Uterus (tissue), 4 donors: ENCODE measurements around the gene RTP5. TPM values are rescaled to one million over a fixed set of nuclear protein-coding genes. Genes with fewer than 3 reads are reported as not detected.
"Not testable (repeated sequence)": the region's sequence is repeated elsewhere in the genome, so short reads cannot be mapped to it uniquely, and the experiment has no call there.

Source experiments
- DNase-seq, 2 donors: peaks; one replicate each; pipeline ENCODE4 v3.0.0-alpha.2; 2019 to 2020
- H3K27ac ChIP-seq, 2 donors: fragments of 200-600 bp; sonication (generic); 1 replicate in 1 of 2; 2 replicates in 1 of 2; pipeline ENCODE4 v1.5.1; 2016 to 2018
- H3K27me3 ChIP-seq, 2 donors: fragments of 200-600 bp; sonication (generic); one replicate each; pipeline ENCODE4 v1.5.1; 2018 to 2019; ENCODE audit warnings: control low read depth in 1 of 2
- H3K36me3 ChIP-seq, 2 donors: fragments of 200-600 bp; sonication (generic); one replicate each; pipeline ENCODE4 v1.5.1; 2019; ENCODE audit warnings: control low read depth in 1 of 2
- H3K4me1 ChIP-seq, 2 donors: fragments of 200-600 bp; sonication (generic); one replicate each; pipeline ENCODE4 v1.5.1; 2018 to 2019; ENCODE audit warnings: control low read depth in 1 of 2
- H3K4me3 ChIP-seq, 2 donors: fragments of 200-600 bp; sonication (generic); 1 replicate in 1 of 2; 2 replicates in 1 of 2; pipeline ENCODE4 v1.5.1; 2018 to 2019; ENCODE audit warnings: mild to moderate bottlenecking in 1 of 2
- H3K9me3 ChIP-seq, 2 donors: fragments of 200-600 bp; sonication (generic); one replicate each; pipeline ENCODE4 v1.5.1; 2019; ENCODE audit warnings: control low read depth in 1 of 2
- POLR2A ChIP-seq, 2 donors: fragments of 450-650 bp; IDR thresholded peaks; one replicate each; pipeline ENCODE4 v1.6.1; 2016; ENCODE audit warnings: antibody characterized with exemption in 2 of 2, mild to moderate bottlenecking in 1 of 2, moderate library complexity in 1 of 2
- intact Hi-C: fragments of 100-400 bp; cut with DNase I; formaldehyde crosslinking; loops from one replicate; pipeline ENCODE4 v1.15.1; 2023; ENCODE audit warnings: low total_unique reads
- total RNA-seq, 4 donors: library from RNA; depleted of rRNA in 3 of 4; stranded (reverse); fragments of >200 nt in 3 of 4; gene quantifications; one replicate each; pipeline versions ENCODE4 v1.1.0 to v1.2.4, GENCODE V29; 2014 to 2023
- TF ChIP-seq, protein P1 (sequence below), 4 experiments: fragments of 200-600 bp in 2 of 4; fragments of 450-650 bp in 2 of 4; sonication (generic) in 2 of 4; IDR thresholded peaks; one replicate each; pipeline ENCODE4 v1.5.1; 2016 to 2019; ENCODE audit warnings: antibody characterized with exemption in 4 of 4, mild to moderate bottlenecking in 2 of 4, moderate library complexity in 1 of 4
- donor health status: DM: yes; HTN: yes; CAD: no.

Gene RTP5
- total RNA-seq, 4 donors from 2014 or later, result 0.15 TPM; not detected in 3

DNA sequence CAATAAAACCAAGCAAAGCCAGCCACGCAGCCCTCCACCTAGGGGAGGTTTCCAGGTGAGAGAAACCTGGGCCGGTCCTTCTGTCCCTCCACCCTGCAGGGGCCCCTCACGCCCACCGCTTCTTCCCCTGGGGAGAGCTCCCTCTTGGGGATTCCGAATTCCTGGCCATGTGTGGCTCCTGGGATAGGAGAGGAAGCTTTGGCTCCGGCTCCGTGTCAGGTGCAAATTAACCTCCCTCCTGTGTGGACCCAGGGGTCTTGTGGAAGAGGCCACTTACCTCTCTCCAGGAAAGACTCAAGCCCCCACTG, 4.2 kb downstream of the RTP5 start:
- Histone ChIP-seq H3K4me3 (no peak overlapping the region), H3K27me3 (no peaks in the 10 kb centered on the region), H3K27ac (no peak overlapping the region), H3K4me1 (peaks cover 0 to 5% of the 10 kb centered on the region in 2 donors), H3K9me3 (no peaks in the 10 kb centered on the region), H3K36me3 (no peaks in the 10 kb centered on the region)
- no peak for TF ChIP-seq POLR2A (IDR thresholded peaks at IDR 0.05)
- TF ChIP-seq, protein P1, sequence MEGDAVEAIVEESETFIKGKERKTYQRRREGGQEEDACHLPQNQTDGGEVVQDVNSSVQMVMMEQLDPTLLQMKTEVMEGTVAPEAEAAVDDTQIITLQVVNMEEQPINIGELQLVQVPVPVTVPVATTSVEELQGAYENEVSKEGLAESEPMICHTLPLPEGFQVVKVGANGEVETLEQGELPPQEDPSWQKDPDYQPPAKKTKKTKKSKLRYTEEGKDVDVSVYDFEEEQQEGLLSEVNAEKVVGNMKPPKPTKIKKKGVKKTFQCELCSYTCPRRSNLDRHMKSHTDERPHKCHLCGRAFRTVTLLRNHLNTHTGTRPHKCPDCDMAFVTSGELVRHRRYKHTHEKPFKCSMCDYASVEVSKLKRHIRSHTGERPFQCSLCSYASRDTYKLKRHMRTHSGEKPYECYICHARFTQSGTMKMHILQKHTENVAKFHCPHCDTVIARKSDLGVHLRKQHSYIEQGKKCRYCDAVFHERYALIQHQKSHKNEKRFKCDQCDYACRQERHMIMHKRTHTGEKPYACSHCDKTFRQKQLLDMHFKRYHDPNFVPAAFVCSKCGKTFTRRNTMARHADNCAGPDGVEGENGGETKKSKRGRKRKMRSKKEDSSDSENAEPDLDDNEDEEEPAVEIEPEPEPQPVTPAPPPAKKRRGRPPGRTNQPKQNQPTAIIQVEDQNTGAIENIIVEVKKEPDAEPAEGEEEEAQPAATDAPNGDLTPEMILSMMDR (IDR thresholded peaks at IDR 0.05), result no peak
- no peak for DNase-seq
- intact Hi-C loops, result no loop called here

DNA sequence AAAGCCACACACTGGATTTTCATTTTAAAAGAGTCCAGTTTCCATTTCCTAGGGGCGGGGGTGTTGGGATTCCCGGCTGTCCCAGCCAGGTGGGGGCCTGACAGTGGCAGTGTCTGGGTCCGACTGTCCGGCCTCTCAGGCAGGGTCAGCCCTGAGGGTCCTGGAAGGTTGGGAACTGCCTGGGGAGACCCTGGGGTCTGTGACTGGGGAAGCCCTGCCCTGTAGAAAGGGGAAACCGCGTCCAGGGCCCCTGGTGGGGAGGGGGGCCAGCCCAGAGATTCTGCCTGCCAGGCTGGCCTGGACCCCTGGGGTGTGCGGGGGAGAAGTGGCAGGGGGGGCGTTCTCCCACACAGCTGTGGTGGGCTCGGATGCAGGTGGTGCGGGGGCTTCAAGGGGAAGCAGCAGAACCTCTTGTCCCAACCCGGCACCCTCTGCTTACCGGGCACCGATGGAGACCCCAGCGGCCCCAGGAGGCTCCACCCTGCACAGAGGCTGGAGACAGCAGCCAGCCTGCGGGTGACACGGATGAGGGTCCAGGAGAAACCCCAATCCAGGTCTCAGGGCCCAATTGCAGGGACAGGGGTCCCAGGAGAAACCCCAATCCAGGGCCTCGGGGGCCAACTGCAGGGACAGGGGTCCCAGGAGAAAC, 4.9 kb downstream of the RTP5 start:
- TF ChIP-seq, protein P1 (IDR thresholded peaks at IDR 0.05), result no peak
- TF ChIP-seq POLR2A (IDR thresholded peaks at IDR 0.05), result no peak
- Histone ChIP-seq H3K27me3 (no peaks in the 10 kb centered on the region), H3K36me3 (no peaks in the 10 kb centered on the region), H3K4me1 (peaks cover 0 to 5% of the 10 kb centered on the region in 2 donors), H3K27ac (no peak overlapping the region), H3K4me3 (no peak overlapping the region), H3K9me3 (no peaks in the 10 kb centered on the region)
- intact Hi-C loops, result no loop called here
- DNase-seq, result no peak

DNA sequence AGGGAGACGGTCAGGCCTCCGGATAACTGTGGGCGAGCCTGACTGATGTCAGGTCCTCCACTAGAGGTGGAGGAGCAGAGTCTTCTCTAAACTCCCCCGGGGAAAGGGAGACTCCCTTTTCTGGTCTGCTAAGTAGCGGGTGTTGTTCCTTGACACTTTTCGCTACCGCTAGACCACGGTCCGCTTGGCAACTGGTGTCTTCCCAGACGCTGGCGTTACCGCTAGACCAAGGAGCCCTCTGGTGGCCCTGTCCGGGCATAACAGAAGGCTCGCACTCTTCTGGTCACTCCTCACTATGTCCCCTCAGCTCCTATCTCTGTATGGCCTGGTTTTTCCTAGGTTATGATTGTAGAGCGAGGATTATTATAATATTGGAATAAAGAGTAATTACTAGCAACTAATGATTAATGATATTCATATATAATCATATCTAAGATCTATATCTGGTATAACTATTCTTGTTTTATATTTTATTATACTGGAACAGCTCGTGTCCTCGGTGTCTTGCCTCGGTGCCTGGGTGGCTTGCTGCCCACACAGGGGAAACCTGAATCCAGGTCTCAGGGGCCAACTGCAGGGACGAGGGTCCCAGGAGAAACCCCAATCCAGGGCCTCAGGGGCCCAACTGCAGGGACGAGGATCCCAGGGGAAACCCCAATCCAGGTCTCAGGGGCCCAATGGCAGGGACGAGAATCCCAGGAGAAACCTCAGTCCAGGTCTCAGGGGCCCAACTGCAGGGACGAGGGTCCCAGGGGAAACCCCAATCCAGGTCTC, 6.4 kb downstream of the RTP5 start:
- H3K27ac ChIP-seq, H3K27me3 ChIP-seq, H3K9me3 ChIP-seq, H3K36me3 ChIP-seq, DNase-seq, intact Hi-C loops, H3K4me3 ChIP-seq, H3K4me1 ChIP-seq: not testable (repeated sequence)
- TF ChIP-seq, protein P1 (IDR thresholded peaks at IDR 0.05), result peak in 3 of 4 experiments; percentile 15 to 30 (median 23)

DNA sequence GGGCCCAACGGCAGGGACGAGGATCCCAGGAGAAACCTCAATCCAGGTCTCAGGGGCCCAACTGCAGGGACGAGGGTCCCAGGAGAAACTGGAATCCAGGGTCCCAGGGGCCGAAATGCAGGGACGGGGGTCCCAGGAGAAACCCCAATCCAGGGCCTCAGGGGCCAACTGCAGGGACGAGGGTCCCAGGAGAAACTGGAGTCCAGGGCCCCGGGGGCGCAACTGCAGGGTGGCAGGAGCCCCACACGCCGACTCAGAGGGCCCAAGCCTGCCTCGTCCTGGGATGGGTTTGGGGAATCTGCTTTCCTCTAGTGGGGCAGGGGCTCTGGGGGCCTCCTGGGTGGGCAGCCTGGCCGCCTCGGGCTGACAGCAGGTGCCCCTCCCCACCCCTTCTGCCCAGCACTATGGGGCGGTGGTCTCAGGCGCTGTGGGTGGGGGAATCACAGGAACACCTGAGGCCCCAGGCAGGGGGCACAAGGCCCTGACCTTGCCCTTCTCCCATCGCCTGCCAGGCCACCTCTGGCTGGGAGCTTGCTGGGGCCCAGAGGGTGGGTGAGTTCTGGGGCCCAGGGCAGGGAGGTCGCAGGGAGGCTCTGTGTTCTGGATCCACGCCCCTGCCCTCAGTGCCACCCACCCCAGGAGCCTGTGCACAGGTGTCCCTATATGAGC, 7.1 kb downstream of the RTP5 start:
- Histone ChIP-seq H3K4me1 (peaks cover 5 to 10% of the 10 kb centered on the region in 2 donors), H3K9me3 (no peaks in the 10 kb centered on the region), H3K4me3 (no peak overlapping the region), H3K36me3 (no peaks in the 10 kb centered on the region), H3K27me3 (no peaks in the 10 kb centered on the region), H3K27ac (no peak overlapping the region)
- DNase-seq, result no peak
- TF ChIP-seq, protein P1 (IDR thresholded peaks at IDR 0.05), result no peak
- TF ChIP-seq POLR2A (IDR thresholded peaks at IDR 0.05), result no peak
- intact Hi-C loops, result no loop called here

DNA sequence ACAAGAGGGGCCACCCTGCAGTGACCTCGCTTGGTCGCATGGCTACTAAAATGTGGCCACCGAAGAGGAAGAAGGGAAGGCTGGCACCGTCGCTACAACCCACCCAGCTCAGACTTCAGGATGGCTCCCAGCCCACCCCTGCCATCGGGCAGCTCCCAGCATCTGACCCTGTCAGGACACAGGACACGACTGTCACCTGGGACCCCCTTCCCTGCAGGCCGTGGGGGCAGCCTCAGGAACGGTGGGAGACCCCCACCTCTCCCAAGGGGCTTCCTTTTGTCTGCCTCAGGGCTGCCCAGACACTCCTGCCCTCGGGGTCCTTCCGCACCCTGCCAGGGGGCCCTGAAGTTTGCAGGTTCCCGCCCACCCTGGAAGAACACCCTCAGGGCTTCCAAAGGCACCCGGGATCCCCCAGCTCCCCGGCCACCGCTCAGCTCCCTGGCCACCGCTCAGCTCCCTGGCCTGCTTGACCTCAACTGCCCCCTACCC, 7.7 kb downstream of the RTP5 start:
- intact Hi-C loops, result no loop called here
- Histone ChIP-seq H3K4me3 (no peak overlapping the region), H3K9me3 (no peaks in the 10 kb centered on the region), H3K27me3 (no peaks in the 10 kb centered on the region), H3K27ac (no peak overlapping the region), H3K36me3 (no peaks in the 10 kb centered on the region), H3K4me1 (peaks cover 5 to 10% of the 10 kb centered on the region in 2 donors)
- no peak for TF ChIP-seq POLR2A (IDR thresholded peaks at IDR 0.05)
- TF ChIP-seq, protein P1 (IDR thresholded peaks at IDR 0.05), result no peak
- DNase-seq, result no peak
